K562 (cell line): Measurements from ENCODE around the gene AMN1. TPM values are rescaled to one million over a fixed set of nuclear protein-coding genes. Genes with fewer than 3 reads are reported as not detected.
"Not testable (repeated sequence)": the region's sequence is repeated elsewhere in the genome, so short reads cannot be mapped to it uniquely, and the experiment has no call there.

ENCODE experiments used
- CREB1 ChIP-seq, 2 experiments: sonication (generic) in 1 of 2; formaldehyde crosslinking in 1 of 2; IDR thresholded peaks; 2 replicates each; pipeline versions ENCODE4 v1.6.1 to v1.8.0; 2012 to 2022; ENCODE audit warnings: inconsistent platforms in 1 of 2, mild to moderate bottlenecking in 1 of 2, missing genetic modification reagents in 1 of 2, moderate library complexity in 1 of 2
- EGR1 ChIP-seq: fragments of 450-650 bp; conservative IDR thresholded peaks from 2 replicates; pipeline ENCODE4 v1.6.1; 2017; ENCODE audit warnings: mild to moderate bottlenecking
- ELF4 ChIP-seq: fragments of 450-650 bp; formaldehyde crosslinking; IDR thresholded peaks from 2 replicates; pipeline ENCODE4 v1.4.0; 2022; ENCODE audit warnings: missing genetic modification characterization
- GATA2 ChIP-seq: sonication (generic); formaldehyde crosslinking; IDR thresholded peaks from 2 replicates; pipeline ENCODE4 v1.4.0; 2020; ENCODE audit warnings: mild to moderate bottlenecking, missing genetic modification reagents
- HDAC8 ChIP-seq: fragments of 450-650 bp; IDR thresholded peaks from 2 replicates; pipeline ENCODE4 v1.6.1; 2016; ENCODE audit warnings: mild to moderate bottlenecking, missing genetic modification characterization, moderate library complexity, missing compliant biosample characterization
- HMGN3 ChIP-seq: IDR thresholded peaks from 2 replicates; pipeline ENCODE4 v1.6.1; 2011; ENCODE audit warnings: borderline replicate concordance, low read depth, mild to moderate bottlenecking, mixed read lengths, low read length; ENCODE audit not compliant: insufficient read length; ENCODE audit errors: extremely low read depth
- JUN ChIP-seq, 2 experiments: sonication (generic) in 1 of 2; formaldehyde crosslinking in 1 of 2; IDR thresholded peaks; 2 replicates each; pipeline versions ENCODE4 v1.6.1 to v1.8.0; 2012 to 2022; ENCODE audit warnings: borderline replicate concordance in 2 of 2, mild to moderate bottlenecking in 2 of 2, improper control_type of control experiment in 1 of 2, low read depth in 1 of 2, low read length in 1 of 2, missing genetic modification reagents in 1 of 2
- MAFK ChIP-seq: IDR thresholded peaks from 2 replicates; pipeline ENCODE4 v1.6.1; 2011; ENCODE audit warnings: low read length, improper control_type of control experiment
- MECOM ChIP-seq: fragments of 250-450 bp; sonication (Bioruptor Pico); IDR thresholded peaks from 2 replicates; pipeline ENCODE4 v1.8.0; 2022; ENCODE audit warnings: inconsistent platforms
- MYC ChIP-seq, 2 experiments: fragments of 250-450 bp in 1 of 2; sonication (Bioruptor Pico) in 1 of 2; IDR thresholded peaks; 2 replicates each; pipeline versions ENCODE4 v1.5.1 to v1.6.1; 2012 to 2021; ENCODE audit warnings: low read depth in 2 of 2, borderline replicate concordance in 1 of 2, improper control_type of control experiment in 1 of 2, low read length in 1 of 2, mild to moderate bottlenecking in 1 of 2, moderate library complexity in 1 of 2
- NR4A1 ChIP-seq, 2 experiments: fragments of 250-450 bp in 1 of 2; fragments of 450-650 bp in 1 of 2; sonication (Bioruptor Pico) in 1 of 2; IDR thresholded peaks; 2 replicates each; pipeline versions ENCODE4 v1.4.0 to v1.6.1; 2016 to 2020; ENCODE audit warnings: mild to moderate bottlenecking in 2 of 2, missing compliant biosample characterization in 1 of 2, missing genetic modification characterization in 1 of 2, moderate library complexity in 1 of 2
- POLR2H ChIP-seq: IDR thresholded peaks from 2 replicates; pipeline ENCODE4 v1.6.1; 2016; ENCODE audit warnings: missing genetic modification characterization, low read depth, mild to moderate bottlenecking, control low read depth, missing compliant biosample characterization, moderate library complexity
- SMAD4 ChIP-seq: fragments of 250-450 bp; sonication (Bioruptor Pico); conservative IDR thresholded peaks from 2 replicates; pipeline ENCODE4 v1.8.0; 2021; ENCODE audit warnings: inconsistent platforms, mild to moderate bottlenecking, moderate library complexity
- TCF3 ChIP-seq: sonication (generic); formaldehyde crosslinking; IDR thresholded peaks from 2 replicates; pipeline ENCODE4 v1.4.0; 2020; ENCODE audit warnings: mild to moderate bottlenecking, missing genetic modification reagents
- ZNF311 ChIP-seq: fragments of 250-450 bp; sonication (Bioruptor Pico); IDR thresholded peaks from 2 replicates; pipeline ENCODE4 v1.4.0; 2020; ENCODE audit warnings: mild to moderate bottlenecking, moderate library complexity
- polyA plus RNA-seq, 8 experiments: library from polyadenylated mRNA; depleted of rRNA in 4 of 8; stranded (reverse) in 5 of 8; unstranded in 3 of 8; fragments of >200 nt; fragmentation: Nextera tagmentation in 2 of 8; fragmentation: Illumina TruSeq in 1 of 8; extraction: Ambion mirVana in 2 of 8; extraction: Trizol in 1 of 8; gene quantifications; 2 replicates each; pipeline versions ENCODE4 v1.2.1 to v1.2.3, GENCODE V29; 2011 to 2014; ENCODE audit warnings: inconsistent platforms in 1 of 8, missing spikeins in 1 of 8
- total RNA-seq, 7 experiments: library from RNA; depleted of rRNA in 6 of 7; stranded (reverse); fragments of >200 nt in 6 of 7; fragmentation: Illumina TruSeq in 2 of 7; extraction: Trizol in 2 of 7; gene quantifications; 2 replicates each; pipeline versions ENCODE4 v1.2.1 to v1.2.3, GENCODE V29; 2011 to 2021; ENCODE audit warnings: low replicate concordance in 1 of 7
- TF ChIP-seq, protein P1 (sequence below): fragments of 250-450 bp; sonication (Bioruptor Pico); IDR thresholded peaks from 2 replicates; pipeline ENCODE4 v1.4.0; 2020
- TF ChIP-seq, protein P2 (sequence below): fragments of 450-650 bp; formaldehyde crosslinking; IDR thresholded peaks from 2 replicates; pipeline ENCODE4 v1.4.0; 2020; ENCODE audit warnings: mild to moderate bottlenecking, moderate library complexity

The AMN1 gene
- total and polyA plus RNA-seq, 9 of the 15 experiments (the other 6 are each of a cell fraction or from before 2014, with no cell fraction given) = 5.2 to 27.6 (median 13.0) TPM

DNA sequence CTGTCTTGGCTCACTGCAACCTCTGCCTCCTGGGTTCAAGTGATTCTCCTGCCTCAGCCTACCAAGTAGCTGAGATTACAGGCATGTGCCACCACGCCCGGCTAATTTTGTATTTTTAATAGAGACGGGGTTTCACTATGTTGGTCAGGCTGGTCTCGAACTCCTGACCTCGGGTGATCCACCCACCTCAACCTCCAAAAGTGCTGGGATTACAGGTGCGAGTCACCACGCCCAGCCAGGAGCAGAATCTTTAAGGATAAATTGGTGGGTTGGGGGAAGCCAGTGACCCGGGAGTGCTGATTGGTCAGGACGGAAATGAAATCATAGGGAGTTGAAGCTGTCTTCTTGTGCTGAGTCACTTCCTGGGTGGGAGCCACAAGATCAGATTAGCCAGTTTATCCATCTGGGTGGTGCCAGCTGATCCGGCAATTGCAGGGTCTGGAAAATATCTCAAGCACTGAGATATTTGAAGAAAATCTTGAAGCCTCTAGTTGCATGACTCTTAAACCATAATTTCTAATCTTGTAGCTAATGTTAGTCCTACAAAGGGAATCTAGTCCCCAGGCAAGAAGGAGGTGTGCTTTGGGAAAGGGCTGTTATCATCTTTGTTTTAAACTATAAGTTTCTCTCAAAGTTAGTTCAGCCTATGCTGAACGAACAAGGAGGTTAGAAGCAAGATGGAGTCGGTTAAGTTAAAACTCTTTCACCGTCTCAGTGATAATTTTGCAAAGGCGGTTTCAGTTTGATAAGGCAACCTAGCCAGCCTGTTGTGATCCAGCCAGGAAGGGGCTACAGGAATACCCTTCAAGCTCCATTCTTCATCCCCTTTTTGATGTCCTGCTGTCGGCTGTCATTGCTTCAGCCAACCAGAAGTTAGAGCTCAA is 5.0 kb upstream of the AMN1 start (continued):
- peak; percentile 78 for TF ChIP-seq POLR2H (tag)
- TF ChIP-seq SMAD4 = peak; percentile 98
- TF ChIP-seq TCF3 = peak; percentile 41
- peak; percentile 95 for TF ChIP-seq ZNF311 (CRISPR knock-in tag)
- not testable (repeated sequence) for TF ChIP-seq MYC (IDR thresholded peaks at IDR 0.05; ENCODE audit: low read depth, low read length); CREB1 (CRISPR knock-in tag; IDR thresholded peaks at IDR 0.05)
- TF ChIP-seq MYC (CRISPR knock-in tag; IDR thresholded peaks at IDR 0.05; ENCODE audit: borderline replicate concordance, low read depth) = peak; percentile 91
- TF ChIP-seq EGR1 = peak; percentile 53; the same call in 1 of the 2 replicates
- peak; percentile 23 for TF ChIP-seq HMGN3
- peak; percentile 88 for TF ChIP-seq MECOM
- TF ChIP-seq ELF4 (CRISPR knock-in tag) = peak; percentile 67; the same call in 1 of the 2 replicates
- peak; percentile 34; the same call in 1 of the 2 replicates for TF ChIP-seq GATA2 (CRISPR knock-in tag)
- peak; percentile 77; the same call in 1 of the 2 replicates for TF ChIP-seq JUN (IDR thresholded peaks at IDR 0.05; ENCODE audit: borderline replicate concordance, low read depth, low read length)
- TF ChIP-seq JUN (CRISPR knock-in tag; IDR thresholded peaks at IDR 0.05; ENCODE audit: borderline replicate concordance) = 0 out of 2 replicates have a peak, but pooled peaks have one; percentile 30
- TF ChIP-seq, protein P1, sequence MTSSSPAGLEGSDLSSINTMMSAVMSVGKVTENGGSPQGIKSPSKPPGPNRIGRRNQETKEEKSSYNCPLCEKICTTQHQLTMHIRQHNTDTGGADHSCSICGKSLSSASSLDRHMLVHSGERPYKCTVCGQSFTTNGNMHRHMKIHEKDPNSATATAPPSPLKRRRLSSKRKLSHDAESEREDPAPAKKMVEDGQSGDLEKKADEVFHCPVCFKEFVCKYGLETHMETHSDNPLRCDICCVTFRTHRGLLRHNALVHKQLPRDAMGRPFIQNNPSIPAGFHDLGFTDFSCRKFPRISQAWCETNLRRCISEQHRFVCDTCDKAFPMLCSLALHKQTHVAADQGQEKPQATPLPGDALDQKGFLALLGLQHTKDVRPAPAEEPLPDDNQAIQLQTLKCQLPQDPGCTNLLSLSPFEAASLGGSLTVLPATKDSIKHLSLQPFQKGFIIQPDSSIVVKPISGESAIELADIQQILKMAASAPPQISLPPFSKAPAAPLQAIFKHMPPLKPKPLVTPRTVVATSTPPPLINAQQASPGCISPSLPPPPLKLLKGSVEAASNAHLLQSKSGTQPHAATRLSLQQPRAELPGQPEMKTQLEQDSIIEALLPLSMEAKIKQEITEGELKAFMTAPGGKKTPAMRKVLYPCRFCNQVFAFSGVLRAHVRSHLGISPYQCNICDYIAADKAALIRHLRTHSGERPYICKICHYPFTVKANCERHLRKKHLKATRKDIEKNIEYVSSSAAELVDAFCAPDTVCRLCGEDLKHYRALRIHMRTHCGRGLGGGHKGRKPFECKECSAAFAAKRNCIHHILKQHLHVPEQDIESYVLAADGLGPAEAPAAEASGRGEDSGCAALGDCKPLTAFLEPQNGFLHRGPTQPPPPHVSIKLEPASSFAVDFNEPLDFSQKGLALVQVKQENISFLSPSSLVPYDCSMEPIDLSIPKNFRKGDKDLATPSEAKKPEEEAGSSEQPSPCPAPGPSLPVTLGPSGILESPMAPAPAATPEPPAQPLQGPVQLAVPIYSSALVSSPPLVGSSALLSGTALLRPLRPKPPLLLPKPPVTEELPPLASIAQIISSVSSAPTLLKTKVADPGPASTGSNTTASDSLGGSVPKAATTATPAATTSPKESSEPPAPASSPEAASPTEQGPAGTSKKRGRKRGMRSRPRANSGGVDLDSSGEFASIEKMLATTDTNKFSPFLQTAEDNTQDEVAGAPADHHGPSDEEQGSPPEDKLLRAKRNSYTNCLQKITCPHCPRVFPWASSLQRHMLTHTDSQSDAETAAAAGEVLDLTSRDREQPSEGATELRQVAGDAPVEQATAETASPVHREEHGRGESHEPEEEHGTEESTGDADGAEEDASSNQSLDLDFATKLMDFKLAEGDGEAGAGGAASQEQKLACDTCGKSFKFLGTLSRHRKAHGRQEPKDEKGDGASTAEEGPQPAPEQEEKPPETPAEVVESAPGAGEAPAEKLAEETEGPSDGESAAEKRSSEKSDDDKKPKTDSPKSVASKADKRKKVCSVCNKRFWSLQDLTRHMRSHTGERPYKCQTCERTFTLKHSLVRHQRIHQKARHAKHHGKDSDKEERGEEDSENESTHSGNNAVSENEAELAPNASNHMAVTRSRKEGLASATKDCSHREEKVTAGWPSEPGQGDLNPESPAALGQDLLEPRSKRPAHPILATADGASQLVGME (CRISPR knock-in tag) = peak; percentile 97
- peak; percentile 86; the same call in 1 of the 2 replicates for TF ChIP-seq NR4A1 (CRISPR knock-in tag; IDR thresholded peaks at IDR 0.05)
- TF ChIP-seq NR4A1 (tag; IDR thresholded peaks at IDR 0.05) = peak; percentile 97
- TF ChIP-seq, protein P2, sequence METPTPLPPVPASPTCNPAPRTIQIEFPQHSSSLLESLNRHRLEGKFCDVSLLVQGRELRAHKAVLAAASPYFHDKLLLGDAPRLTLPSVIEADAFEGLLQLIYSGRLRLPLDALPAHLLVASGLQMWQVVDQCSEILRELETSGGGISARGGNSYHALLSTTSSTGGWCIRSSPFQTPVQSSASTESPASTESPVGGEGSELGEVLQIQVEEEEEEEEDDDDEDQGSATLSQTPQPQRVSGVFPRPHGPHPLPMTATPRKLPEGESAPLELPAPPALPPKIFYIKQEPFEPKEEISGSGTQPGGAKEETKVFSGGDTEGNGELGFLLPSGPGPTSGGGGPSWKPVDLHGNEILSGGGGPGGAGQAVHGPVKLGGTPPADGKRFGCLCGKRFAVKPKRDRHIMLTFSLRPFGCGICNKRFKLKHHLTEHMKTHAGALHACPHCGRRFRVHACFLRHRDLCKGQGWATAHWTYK = peak; percentile 97
- TF ChIP-seq CREB1 (IDR thresholded peaks at IDR 0.05) = 0 out of 2 replicates have a peak, but pooled peaks have one; percentile 19
- TF ChIP-seq MAFK = peak; percentile 78; the same call in 1 of the 2 replicates
- peak; percentile 98 for TF ChIP-seq HDAC8
